ENCODE measurements around the gene LAMP1.

DNA sequence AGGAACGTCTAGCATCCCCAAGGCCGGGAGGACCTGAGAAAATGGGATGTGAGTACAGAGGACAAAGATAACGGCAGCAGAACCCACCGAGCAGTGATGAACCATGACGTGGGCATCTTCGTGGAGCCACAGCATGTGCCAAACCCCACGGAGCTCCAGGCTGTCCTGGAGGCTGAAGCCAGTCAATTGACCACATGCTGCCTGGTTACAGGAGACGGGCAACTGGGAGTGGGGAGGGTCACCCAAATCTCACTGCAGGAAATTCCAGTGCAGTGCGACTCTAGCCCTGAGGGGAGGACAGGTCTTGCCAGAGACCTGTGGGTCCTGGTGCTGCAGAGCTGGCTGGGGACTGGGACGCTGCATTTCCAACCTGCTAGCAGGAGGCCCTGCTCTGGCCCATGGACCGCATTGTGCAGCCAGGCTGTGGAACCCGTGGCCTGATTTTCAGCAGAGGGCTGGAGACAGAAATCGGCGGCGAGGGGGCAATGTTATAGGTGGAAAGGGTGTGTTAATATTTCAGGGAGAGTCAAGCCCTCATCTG lies 70.1 kb downstream of the LAMP1 start:
- no peak for TF ChIP-seq POLR2A (IDR thresholded peaks at IDR 0.05)
- TF ChIP-seq, protein P1, sequence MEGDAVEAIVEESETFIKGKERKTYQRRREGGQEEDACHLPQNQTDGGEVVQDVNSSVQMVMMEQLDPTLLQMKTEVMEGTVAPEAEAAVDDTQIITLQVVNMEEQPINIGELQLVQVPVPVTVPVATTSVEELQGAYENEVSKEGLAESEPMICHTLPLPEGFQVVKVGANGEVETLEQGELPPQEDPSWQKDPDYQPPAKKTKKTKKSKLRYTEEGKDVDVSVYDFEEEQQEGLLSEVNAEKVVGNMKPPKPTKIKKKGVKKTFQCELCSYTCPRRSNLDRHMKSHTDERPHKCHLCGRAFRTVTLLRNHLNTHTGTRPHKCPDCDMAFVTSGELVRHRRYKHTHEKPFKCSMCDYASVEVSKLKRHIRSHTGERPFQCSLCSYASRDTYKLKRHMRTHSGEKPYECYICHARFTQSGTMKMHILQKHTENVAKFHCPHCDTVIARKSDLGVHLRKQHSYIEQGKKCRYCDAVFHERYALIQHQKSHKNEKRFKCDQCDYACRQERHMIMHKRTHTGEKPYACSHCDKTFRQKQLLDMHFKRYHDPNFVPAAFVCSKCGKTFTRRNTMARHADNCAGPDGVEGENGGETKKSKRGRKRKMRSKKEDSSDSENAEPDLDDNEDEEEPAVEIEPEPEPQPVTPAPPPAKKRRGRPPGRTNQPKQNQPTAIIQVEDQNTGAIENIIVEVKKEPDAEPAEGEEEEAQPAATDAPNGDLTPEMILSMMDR (IDR thresholded peaks at IDR 0.05) = no peak
